A673 (cell line): ENCODE measurements around the gene UBASH3A.

Source experiments
- CTCF ChIP-seq: fragments of 300-800, 200-600 bp; sonication (generic); conservative IDR thresholded peaks from 2 replicates; pipeline ENCODE4 v1.5.1; 2017; ENCODE audit warnings: low read depth, mild to moderate bottlenecking, antibody characterized with exemption, low read length, moderate library complexity, mixed read lengths
- EZH2 ChIP-seq: fragments of 200-600 bp; sonication (generic); IDR thresholded peaks from 2 replicates; pipeline ENCODE4 v1.6.1; 2017; ENCODE audit warnings: borderline replicate concordance, low read depth, mild to moderate bottlenecking, mixed read lengths, antibody characterized with exemption, low read length; ENCODE audit not compliant: poor library complexity, severe bottlenecking

DNA sequence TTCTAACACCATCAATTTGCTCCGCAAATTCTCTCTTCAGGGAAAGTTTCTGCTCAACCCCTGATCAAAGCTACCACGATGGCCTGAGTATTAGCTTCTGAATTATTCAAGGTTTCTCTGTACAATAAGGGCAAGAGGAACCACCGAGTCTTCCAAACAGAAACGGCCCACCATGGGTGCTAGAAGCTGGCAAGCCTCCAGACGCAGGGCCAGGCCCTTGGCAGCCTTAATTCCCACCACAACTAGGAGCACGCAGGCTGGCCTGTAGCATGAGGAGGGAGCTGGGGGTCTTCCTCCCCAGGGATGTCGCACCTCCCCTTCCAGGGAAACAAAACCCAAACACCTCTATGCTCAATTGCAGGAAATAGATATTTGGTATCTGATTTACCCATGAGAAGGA is 81.3 kb downstream of the UBASH3A start:
- TF ChIP-seq EZH2 (no peak), CTCF (no peak)
